Natural killer cell (primary cell): Measurements from ENCODE around the gene GGTLC1. TPM values are rescaled to one million over a fixed set of nuclear protein-coding genes. Genes with fewer than 3 reads are reported as not detected.

Source experiments
- ATAC-seq, 3 donors: fragments of 150-1000 bp in 2 of 3; fragments of 200-7000 bp in 1 of 3; cut with Tn5 transposase; 1 replicate in 1 of 3; 2 replicates in 2 of 3; pipeline ENCODE4 v1.10.0; 2021; ENCODE audit warnings: mild to moderate bottlenecking in 2 of 3, moderate library complexity in 2 of 3
- DNase-seq, 2 donors: peaks; one replicate each; pipeline versions ENCODE4 v3.0.0 to v3.0.0-alpha.2; 2013 to 2021; ENCODE audit warnings: mixed read lengths in 1 of 2
- H3K27ac ChIP-seq: one replicate; pipeline ENCODE4 v1.5.1; 2013; ENCODE audit warnings: mild to moderate bottlenecking, low read length
- H3K27me3 ChIP-seq: one replicate; pipeline ENCODE4 v1.6.1; 2013; ENCODE audit warnings: low read length; ENCODE audit not compliant: control insufficient read depth, insufficient read depth
- H3K36me3 ChIP-seq: one replicate; pipeline ENCODE4 v1.6.1; 2013; ENCODE audit warnings: low read length; ENCODE audit not compliant: control insufficient read depth, insufficient read depth
- H3K4me1 ChIP-seq: one replicate; pipeline ENCODE4 v1.6.1; 2013; ENCODE audit warnings: low read length; ENCODE audit not compliant: control insufficient read depth, insufficient read depth
- H3K4me3 ChIP-seq: one replicate; pipeline ENCODE4 v1.5.1; 2013; ENCODE audit warnings: low read length
- H3K9me3 ChIP-seq: one replicate; pipeline ENCODE4 v1.6.1; 2013; ENCODE audit warnings: low read length; ENCODE audit not compliant: control insufficient read depth, insufficient read depth
- H3K27ac Mint-ChIP-seq, 2 donors: one replicate each; pipeline ENCODE4 v1.8.0; 2022; ENCODE audit warnings: mild to moderate bottlenecking in 2 of 2, mixed read lengths in 2 of 2, moderate library complexity in 1 of 2
- H3K27me3 Mint-ChIP-seq, 2 donors: one replicate each; pipeline ENCODE4 v1.8.0; 2022; ENCODE audit warnings: low read depth in 2 of 2, mixed read lengths in 2 of 2
- H3K36me3 Mint-ChIP-seq: one replicate; pipeline ENCODE4 v1.8.0; 2022; ENCODE audit warnings: mixed read lengths
- H3K4me1 Mint-ChIP-seq, 2 donors: one replicate each; pipeline ENCODE4 v1.8.0; 2022; ENCODE audit warnings: mixed read lengths in 2 of 2
- H3K4me3 Mint-ChIP-seq: one replicate; pipeline ENCODE4 v1.8.0; 2022; ENCODE audit warnings: mild to moderate bottlenecking, moderate library complexity, mixed read lengths
- H3K9me3 Mint-ChIP-seq, 2 donors: one replicate each; pipeline ENCODE4 v1.8.0; 2022; ENCODE audit warnings: mixed read lengths in 2 of 2
- CTCF ChIP-seq: fragments of 200-600 bp; IDR thresholded peaks from one replicate; pipeline ENCODE4 v1.8.0; 2022; ENCODE audit warnings: antibody characterized with exemption
- WGBS: methylation state at CpG from one replicate; pipeline ENCODE4 v1.1.7; 2013; ENCODE audit warnings: missing lambda C conversion rate; ENCODE audit not compliant: insufficient coverage; 5-methylcytosine and 5-hydroxymethylcytosine counted together
- intact Hi-C: fragments of 100-400 bp; cut with micrococcal nuclease; formaldehyde crosslinking; loops from one replicate; pipeline ENCODE4 v1.14.2; 2022
- total RNA-seq, 4 donors: library from RNA; stranded (reverse); fragments of 120-200 nt in 1 of 4; gene quantifications; one replicate each; pipeline versions ENCODE4 v1.2.3 to v1.2.4, GENCODE V29; 2013 to 2022

GGTLC1 gene
- total RNA-seq, 3 donors from 2014 or later (not counting 1 experiment from before 2014, with no cell fraction given), result not detected

- H3K27me3 ChIP-seq, result no peaks in the 10 kb centered on the region
- no peaks in the 10 kb centered on the region for H3K9me3 ChIP-seq
- H3K27ac ChIP-seq, result no peak overlapping the region
- H3K36me3 ChIP-seq, result no peaks in the 10 kb centered on the region
- TF ChIP-seq CTCF, result no peak
- H3K4me1 ChIP-seq, result peaks cover 8% of the 10 kb centered on the region
- H3K4me3 ChIP-seq, result no peak overlapping the region
- Mint-ChIP-seq H3K36me3 (no peaks in the 10 kb centered on the region), H3K4me1 (peaks cover 16 to 25% of the 10 kb centered on the region in 2 donors), H3K9me3 (no peaks in the 10 kb centered on the region), H3K27ac (no peak overlapping the region), H3K27me3 (no peaks in the 10 kb centered on the region), H3K4me3 (no peak overlapping the region)
- DNase-seq (no peak), ATAC-seq (no peak)
- intact Hi-C loops, result no loop called here
- WGBS, result 79% methylated on average over 6 of the region's 6 CpGs
Measured at GRCh38 chr20:24011282-24011681, 22.7 kb upstream of the GGTLC1 start.

GRCh38 chr20:24007758-24008157, 19.2 kb upstream of the GGTLC1 start:
- Mint-ChIP-seq H3K4me3 (no peak overlapping the region), H3K9me3 (no peaks in the 10 kb centered on the region), H3K27ac (no peak overlapping the region), H3K36me3 (no peaks in the 10 kb centered on the region), H3K27me3 (no peaks in the 10 kb centered on the region), H3K4me1 (peaks cover 10 to 24% of the 10 kb centered on the region in 2 donors)
- peaks cover 5% of the 10 kb centered on the region for H3K4me1 ChIP-seq
- no peaks in the 10 kb centered on the region for H3K27me3 ChIP-seq
- no peak overlapping the region for H3K27ac ChIP-seq
- H3K9me3 ChIP-seq, result no peaks in the 10 kb centered on the region
- 91% methylated on average over 3 of the region's 3 CpGs for WGBS
- DNase-seq (no peak), ATAC-seq (no peak)
- intact Hi-C loops, result no loop called here
- no peak overlapping the region for H3K4me3 ChIP-seq
- no peak for TF ChIP-seq CTCF
- no peaks in the 10 kb centered on the region for H3K36me3 ChIP-seq

- 90% methylated on average over 7 of the region's 8 CpGs for WGBS
- Mint-ChIP-seq H3K4me3 (no peak overlapping the region), H3K4me1 (peaks cover 13 to 23% of the 10 kb centered on the region in 2 donors), H3K9me3 (no peaks in the 10 kb centered on the region), H3K27ac (no peak overlapping the region), H3K36me3 (no peaks in the 10 kb centered on the region), H3K27me3 (no peaks in the 10 kb centered on the region)
- no peaks in the 10 kb centered on the region for H3K4me1 ChIP-seq
- H3K4me3 ChIP-seq, result no peak overlapping the region
- DNase-seq (no peak), ATAC-seq (no peak)
- H3K36me3 ChIP-seq, result no peaks in the 10 kb centered on the region
- H3K27me3 ChIP-seq, result no peaks in the 10 kb centered on the region
- intact Hi-C loops, result no loop called here
- H3K9me3 ChIP-seq, result no peaks in the 10 kb centered on the region
- no peak overlapping the region for H3K27ac ChIP-seq
- TF ChIP-seq CTCF, result no peak
Measured at GRCh38 chr20:24007073-24007595, 18.6 kb upstream of the GGTLC1 start.

- no peak overlapping the region for H3K4me3 Mint-ChIP-seq
- H3K27me3 ChIP-seq, result no peaks in the 10 kb centered on the region
- H3K36me3 Mint-ChIP-seq, result no peaks in the 10 kb centered on the region
- 95% methylated on average over 7 of the region's 7 CpGs for WGBS
- H3K4me1 Mint-ChIP-seq, result peaks cover 12 to 18% of the 10 kb centered on the region in 2 donors
- ATAC-seq (no peak), DNase-seq (no peak)
- H3K27ac ChIP-seq, result no peak overlapping the region
- TF ChIP-seq CTCF, result no peak
- H3K4me1 ChIP-seq, result no peaks in the 10 kb centered on the region
- no peaks in the 10 kb centered on the region for H3K9me3 Mint-ChIP-seq
- intact Hi-C loops, result no loop called here
- H3K36me3 ChIP-seq, result no peaks in the 10 kb centered on the region
- no peak overlapping the region for H3K4me3 ChIP-seq
- H3K27me3 Mint-ChIP-seq, result no peaks in the 10 kb centered on the region
- no peak overlapping the region for H3K27ac Mint-ChIP-seq
- H3K9me3 ChIP-seq, result no peaks in the 10 kb centered on the region
Measured at GRCh38 chr20:24006626-24007025, 18.0 kb upstream of the GGTLC1 start.
